NCI-H774 (cell line): ENCODE results near the gene PRKAR2B.
"Not testable (repeated sequence)": the region's sequence is repeated elsewhere in the genome, so short reads cannot be mapped to it uniquely, and the experiment has no call there.

Experiments
- DNase-seq: peaks from one replicate; lab custom pipeline; 2025; lab: John Stamatoyannopoulos, UW

PRKAR2B gene

GRCh38 chr7:107078517-107078966 is 34.0 kb downstream of the PRKAR2B start:
- no peak for DNase-seq

DNA sequence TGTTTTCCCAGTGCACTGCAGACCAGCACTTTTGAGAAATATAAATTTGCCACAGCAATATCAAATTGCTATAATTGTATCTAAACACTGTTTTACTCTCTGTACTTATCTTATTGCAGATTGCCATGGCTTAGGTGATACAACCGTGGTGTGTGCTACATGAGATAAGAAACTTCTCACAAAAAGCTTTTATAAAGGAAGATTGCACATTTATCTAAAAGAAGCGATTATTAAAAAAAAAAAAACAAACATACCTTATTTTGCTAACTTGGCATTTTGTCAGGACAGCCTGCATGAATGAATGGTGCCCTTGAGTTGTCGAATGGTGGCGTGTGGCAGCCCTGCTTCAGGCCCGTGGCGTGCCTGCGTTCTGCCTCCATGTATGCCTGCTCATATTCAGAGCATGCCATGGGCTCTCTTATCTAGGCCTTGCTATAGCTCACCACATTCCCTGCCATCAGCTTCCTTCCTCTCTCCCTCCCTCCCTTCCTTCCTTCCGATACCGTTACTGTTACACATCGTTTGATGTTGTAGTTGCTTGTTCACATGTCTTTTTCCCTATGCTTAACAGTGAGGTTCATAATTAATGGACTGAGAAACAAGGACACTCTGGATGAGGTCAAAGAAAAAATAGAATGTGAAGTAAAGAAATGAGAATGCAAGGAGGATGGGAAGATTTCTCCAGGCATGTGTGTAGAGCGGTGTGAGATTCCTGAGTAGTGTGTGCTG is 34.9 kb downstream of the PRKAR2B start:
- DNase-seq, result no peak

DNA sequence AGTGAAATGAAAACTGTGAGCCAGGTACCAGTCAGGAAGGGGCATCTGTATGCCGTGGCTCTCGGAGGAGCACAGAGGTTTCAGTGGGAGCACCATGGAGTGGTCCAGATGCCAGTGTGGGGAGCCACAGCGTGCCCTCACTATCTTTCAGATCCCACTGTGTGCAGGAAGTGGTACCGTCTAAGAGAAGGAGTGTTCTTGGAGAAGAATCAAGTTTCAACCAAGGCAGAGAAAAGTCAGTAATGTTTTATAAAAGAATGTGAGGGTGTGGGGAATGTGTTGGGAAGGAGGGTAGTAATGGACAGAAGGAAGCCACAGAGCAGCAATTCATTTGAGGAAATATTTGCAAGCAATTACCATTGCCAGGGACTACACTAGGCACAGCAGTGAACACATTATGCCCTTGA is 35.6 kb downstream of the PRKAR2B start:
- DNase-seq, result no peak

- DNase-seq, result no peak
Observed at GRCh38 chr7:107080533-107080932, 36.0 kb downstream of the PRKAR2B start.

DNA sequence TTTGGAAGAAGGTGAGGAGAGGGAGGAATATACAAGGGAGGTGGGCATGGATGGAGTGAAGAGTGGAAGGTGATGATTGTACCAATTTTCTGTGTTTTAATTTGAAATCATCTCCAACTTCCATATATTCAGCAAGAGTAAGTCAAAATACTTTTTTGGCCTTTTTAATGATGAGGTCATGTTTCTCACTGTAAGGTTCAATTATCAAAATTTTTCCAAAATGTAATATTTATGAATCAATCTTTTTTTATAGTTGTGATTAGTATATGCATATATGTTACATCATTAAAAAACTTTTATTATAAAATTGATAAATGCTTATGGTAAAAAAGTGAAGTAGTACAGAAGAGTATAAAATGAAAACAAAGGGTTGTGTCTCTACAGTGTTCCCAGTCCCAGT is 40.7 kb downstream of the PRKAR2B start:
- DNase-seq, result no peak

- no peak for DNase-seq
Observed at GRCh38 chr7:107089627-107090026, 45.1 kb downstream of the PRKAR2B start.

GRCh38 chr7:107090457-107090856 is 46.0 kb downstream of the PRKAR2B start:
- DNase-seq, result no peak

- DNase-seq, result no peak
Observed at GRCh38 chr7:107091306-107091705, 46.8 kb downstream of the PRKAR2B start.

DNA sequence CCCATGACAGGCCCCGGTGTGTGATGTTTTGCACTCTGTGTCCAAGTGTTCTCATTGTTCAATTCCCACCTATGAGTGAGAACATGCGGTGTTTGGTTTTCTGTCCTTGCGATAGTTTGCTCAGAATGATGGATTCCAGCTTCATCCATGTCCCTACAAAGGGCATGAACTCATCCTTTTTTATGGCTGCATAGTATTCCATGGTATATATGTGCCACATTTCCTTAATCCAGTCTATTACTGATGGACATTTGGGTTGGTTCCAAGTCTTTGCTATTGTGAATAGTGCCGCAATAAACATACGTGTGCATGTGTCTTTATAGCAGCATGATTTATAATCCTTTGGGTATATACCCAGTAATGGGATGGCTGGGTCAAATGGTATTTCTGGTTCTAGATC is 49.2 kb downstream of the PRKAR2B start:
- DNase-seq, result not testable (repeated sequence)

GRCh38 chr7:107099154-107099553 is 54.6 kb downstream of the PRKAR2B start:
- not testable (repeated sequence) for DNase-seq

DNA sequence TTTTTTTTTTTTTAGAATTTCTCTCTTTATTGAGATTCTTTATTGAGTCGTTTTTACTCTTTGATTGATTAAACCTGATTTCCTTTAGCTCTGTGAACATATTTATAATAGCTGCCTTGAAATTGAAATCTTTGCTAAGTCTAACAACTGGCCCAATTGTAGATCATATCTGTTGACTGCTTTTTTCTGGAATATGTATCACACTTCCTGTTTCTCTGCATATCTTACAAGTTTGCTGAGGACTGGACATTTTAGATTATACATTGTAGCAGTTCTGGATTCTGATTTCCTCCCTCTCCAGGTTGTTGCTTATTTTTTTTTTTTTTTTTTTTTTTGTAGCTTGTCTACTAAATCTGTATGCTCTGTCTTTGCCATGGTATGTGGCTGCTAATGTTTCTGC is 56.3 kb downstream of the PRKAR2B start:
- DNase-seq, result no peak

- no peak for DNase-seq
Observed at GRCh38 chr7:107103369-107103768, 58.9 kb downstream of the PRKAR2B start.

- DNase-seq, result no peak
Observed at GRCh38 chr7:107104801-107105200, 60.3 kb downstream of the PRKAR2B start.

DNA sequence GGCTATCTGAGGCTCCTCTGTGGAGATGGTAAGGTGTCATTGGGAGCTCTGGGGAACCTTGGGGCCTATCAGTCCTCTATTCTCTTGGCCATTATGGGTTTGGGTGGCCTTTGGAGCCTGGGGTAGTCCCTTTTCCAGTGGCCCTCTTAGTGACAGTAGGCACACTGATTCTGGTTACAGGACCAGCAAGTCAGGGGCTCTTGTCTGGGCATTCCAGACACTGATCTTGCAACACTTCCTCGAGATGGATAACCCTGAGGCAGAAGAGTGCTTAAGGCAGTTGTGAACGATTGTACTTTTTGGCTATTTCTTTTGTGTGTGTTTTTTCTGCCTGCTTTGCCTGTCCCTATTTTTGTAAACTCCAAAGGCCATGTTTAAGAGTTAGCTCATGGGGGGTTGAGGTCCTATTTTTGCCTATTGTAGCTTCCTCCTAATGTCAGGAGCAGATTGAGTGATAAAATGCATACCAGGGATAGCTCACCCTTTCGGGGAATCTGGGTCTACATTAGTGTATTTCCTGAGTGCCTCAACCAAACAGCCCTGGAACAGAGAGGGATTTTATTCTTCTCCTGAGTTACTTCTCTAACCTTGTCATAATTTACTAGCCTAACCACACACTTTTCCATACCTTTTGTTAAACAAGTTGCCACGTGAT is 61.2 kb downstream of the PRKAR2B start:
- no peak for DNase-seq

DNA sequence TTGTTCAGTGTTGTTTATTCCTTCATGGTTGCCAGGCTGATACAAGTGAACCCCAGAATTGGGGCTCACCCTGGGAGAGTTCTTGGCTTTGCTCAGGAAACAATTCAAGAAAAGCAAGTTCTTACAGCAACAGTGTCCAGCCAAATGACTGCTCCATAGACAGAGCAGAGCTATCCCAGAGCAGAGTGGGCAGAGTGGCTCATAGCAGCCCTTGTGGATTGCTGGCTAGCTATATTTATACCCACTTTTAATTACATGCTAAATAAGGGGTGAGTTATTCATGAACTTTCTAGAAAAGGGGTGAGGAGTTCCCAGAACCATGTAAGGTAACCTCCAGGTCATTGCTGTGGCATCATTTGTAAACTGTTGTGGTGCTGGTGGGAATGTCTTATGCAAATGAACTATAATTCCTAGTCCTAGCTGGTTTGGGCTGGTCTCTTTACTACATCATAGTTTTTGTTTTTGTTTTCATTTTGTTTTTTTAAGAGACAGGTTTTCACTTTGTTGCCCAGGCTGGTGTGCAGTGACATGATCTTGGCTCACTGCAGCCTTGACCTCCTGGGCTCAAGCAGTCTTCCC is 64.4 kb downstream of the PRKAR2B start:
- DNase-seq, result no peak

GRCh38 chr7:107109955-107110354 is 65.5 kb downstream of the PRKAR2B start:
- no peak for DNase-seq

DNA sequence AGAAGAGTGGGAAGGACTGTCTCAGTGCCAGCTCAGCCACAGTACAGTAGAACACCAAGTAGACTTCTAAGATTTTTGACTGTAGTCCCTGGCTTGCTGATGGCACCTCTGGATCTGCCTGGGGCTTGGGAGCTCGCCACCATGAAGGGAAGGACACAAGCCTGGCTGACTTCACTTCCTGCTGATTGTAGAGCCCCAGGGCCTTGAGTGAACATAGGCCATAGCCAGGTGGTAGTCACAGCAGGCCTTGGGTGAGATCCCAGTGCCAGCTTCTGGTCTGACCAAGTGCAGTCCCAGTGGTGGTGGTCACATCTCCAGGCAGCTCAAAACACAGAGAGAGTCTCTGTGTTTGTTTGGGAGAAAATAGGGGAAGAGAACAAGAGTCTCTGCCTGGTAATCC is 66.7 kb downstream of the PRKAR2B start:
- DNase-seq, result no peak

- no peak for DNase-seq
Observed at GRCh38 chr7:107113866-107114265, 69.4 kb downstream of the PRKAR2B start.

DNA sequence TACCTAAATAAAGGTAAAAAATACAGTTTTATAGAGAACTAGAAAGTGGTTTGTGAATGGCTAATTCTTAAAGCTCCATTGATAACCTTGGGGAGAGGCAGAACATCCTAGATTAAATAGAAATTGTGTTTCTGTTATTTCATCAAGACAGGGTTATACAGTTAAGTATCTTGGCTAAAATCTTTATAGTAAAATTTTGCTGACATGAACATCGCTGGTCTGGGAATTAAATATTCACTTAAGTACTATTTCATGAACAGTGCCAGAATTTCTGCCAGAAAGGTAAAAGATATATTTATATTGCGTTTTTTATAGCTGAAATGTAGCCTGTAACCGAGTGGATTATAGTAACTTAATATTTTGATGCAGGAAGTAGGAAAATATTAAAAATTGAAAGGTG is 70.6 kb downstream of the PRKAR2B start:
- DNase-seq, result no peak

GRCh38 chr7:107115762-107116540 is 71.4 kb downstream of the PRKAR2B start:
- no peak for DNase-seq

DNA sequence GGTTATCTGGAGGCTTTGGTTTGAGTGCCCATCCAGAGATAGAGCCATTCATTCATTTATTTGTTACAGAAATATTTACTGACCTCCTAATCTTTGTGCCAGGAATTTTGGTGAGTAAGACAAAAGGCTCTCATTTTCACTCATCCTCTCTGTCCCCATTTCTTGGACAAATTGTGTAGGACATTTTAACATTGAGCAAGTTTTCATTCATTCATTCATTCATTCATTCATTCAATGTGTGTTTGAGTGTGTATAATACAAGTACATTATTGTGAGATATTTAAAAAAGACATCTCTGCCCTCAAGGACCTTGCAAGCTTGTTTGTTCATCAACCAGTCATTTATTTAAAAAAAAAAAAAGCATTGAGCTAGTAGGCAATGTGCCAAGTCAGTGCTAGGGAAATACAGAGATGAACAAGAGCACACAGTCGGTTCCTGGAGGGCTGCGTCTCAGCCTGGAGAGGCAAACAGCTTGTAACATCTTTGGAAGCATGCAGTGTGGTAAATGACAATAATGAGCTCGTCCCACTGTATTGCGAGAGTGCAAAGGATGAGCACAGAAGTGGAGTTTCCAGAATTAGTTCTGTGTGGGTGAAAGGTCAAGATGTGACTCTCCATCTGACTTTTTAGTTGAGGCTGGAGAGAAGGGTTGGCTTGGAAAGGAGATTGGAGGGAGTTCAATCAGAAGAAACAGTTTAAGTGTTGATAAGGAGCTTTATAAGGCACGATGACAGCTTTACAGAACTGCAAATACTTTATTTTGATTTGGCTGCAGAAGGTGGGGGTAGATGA is 73.8 kb downstream of the PRKAR2B start:
- no peak for DNase-seq
